Kidney glomerular epithelial cell (primary cell): ENCODE results near the gene CLDN5.
"Not testable (repeated sequence)": the region's sequence is repeated elsewhere in the genome, so short reads cannot be mapped to it uniquely, and the experiment has no call there.

ENCODE experiments used
- DNase-seq: peaks from one replicate; lab custom pipeline; 2025; lab: John Stamatoyannopoulos, UW

Gene CLDN5

GRCh38 chr22:19524170-19525115 lies at the start of gene CLDN5:
CLDN5 (minus strand) TSS chr22:19524410; CDS start chr22:19524255, 155 bp downstream.
- DNase-seq = no peak

DNA sequence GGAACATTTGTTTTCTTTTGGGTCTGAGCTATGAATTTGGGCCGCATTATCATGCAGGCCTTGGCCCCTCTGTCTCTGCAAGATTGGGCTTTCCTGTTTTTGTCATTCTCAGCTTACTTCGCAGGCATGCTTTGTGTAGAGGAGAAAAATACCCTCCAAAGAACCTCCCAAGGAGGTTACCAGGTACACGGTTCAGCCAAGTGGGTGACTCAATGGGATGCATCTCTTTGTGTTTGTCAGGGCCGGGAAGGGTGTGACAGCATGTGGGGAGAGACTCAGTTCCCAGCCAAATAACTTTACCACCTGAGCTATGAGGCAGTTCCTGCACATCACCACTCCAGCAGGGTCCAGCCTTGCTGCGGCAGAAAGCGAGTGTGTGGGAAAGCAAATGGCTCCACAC lies 47.8 kb upstream of the CLDN5 start:
- DNase-seq = no peak

GRCh38 chr22:19571207-19571795 lies 47.1 kb upstream of the CLDN5 start:
- DNase-seq = no peak

GRCh38 chr22:19569976-19570375 lies 45.8 kb upstream of the CLDN5 start:
- DNase-seq = no peak

DNA sequence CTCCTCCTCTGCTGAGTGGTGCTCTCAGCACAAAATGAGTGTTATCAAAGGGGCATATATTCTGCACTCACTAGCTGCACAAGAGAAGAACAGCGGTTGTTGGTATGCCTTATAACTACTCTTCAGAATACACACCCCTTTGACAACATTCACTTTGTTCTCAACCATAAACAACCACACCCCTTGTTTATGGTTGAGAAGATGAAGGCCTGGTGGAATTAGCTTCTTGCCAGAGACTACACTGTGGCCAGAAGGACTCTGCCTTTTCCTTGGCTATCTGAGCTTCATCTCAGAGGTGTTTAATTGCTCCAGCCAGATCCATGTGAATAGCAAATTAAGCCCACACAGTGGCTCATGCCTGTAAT lies 45.0 kb upstream of the CLDN5 start:
- no peak for DNase-seq

- peak; percentile 82 for DNase-seq
These were observed 44.4 kb upstream of the CLDN5 start for GRCh38 chr22:19568337-19569275.

GRCh38 chr22:19567157-19568009 lies 43.2 kb upstream of the CLDN5 start:
- DNase-seq = no peak

DNA sequence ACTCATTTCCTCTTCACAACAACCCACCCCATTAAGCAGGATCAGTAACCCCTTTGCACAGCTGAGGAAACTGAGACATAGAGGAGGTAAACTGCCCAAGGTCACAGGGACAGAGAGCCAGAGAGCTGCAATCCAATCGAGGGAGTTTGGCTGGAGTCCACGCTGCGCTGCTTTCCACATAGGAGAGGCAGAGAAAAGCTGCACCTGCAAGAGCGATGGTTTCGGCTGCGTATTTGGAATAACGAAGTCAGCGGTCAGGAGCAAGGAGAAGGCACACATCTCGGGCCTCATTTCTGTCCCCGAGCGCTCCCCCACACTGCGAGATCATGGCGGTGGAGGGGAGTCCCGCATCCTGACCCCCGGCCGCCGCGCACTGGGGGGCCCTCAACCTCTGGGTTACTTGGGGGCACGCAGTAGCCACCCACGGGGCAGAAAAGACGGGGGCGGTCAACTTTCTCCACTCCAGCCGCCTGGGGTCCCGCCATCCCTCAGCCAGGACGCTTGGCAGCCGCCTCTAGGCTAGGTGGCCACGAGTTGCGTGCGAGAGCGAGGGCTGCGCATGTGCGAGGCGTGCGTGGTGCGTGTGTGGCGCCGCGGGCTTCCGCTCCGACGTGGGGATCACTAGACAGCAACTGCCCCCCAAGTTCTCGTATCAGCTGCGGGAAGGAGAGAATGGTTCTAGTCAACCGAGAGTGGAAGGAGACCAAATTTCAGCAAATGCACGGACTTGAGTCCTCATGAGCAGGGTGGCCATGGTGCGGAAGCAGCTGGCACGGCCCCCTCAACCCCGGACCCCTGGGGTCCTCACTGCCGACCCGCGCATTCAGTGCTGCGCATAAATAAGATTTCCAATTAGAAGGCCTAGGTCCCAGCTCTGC lies 42.3 kb upstream of the CLDN5 start:
- DNase-seq = no peak

DNA sequence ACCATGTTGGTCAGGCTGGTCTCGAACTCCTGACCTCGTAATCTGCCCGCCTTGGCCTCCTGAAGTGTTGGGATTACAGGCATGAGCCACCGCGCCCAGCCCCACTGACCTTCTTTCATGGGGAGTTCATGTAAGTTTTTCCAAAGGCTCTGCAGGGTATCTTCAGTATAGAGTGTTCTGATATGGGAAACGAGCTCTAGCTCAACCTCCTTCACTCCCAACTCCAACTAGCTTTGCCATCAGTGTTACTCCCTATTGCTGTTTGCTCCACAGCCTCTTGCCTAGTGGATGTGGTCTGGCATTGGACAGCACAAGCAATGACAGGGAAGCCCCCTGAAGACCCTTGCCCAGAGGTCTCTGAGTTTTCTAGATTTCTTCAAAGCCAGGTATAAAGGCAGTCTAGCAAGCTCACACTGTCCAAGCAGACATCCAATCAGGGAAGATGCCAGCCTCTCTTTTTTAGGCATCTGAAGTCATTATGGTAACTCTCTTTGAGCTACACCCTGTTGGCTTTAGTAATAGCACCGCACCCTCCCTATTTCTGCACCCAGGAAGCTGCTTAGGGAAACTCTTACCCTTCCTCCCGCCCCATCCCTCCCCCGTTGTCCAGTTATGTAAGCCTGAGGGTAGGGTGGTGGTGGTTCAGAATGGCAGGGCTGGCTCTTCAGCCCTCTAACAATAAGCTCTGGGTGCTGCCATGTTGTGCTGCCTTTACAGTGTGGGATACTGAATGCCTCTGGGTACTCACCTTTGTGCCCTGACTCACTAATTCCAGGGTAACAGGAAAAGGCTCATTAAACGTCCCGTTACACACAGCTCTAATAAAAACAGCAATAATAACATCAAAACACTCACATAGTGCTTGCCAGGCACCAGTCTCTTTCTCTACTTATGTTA lies 41.4 kb upstream of the CLDN5 start:
- DNase-seq = peak; percentile 32

DNA sequence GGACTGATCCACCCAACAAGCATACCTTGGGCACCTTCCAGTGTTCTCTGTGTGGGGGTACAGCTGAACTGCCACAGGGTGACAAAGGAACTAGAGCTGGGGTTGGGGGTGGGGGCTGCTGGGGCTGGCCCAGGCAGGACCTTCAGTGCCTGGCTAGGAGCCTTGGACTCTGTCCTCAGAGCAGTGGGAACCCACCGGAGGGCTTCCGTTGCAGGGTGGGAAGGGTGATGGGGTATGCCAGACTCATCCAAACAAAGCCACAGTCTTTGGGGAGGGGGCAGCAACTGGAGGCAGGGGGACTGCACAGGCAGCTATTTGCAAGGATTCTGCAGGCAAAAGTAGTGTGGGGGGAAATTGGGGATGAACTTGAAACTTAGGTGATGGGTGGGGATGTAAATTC lies 35.7 kb upstream of the CLDN5 start:
- DNase-seq = no peak

DNA sequence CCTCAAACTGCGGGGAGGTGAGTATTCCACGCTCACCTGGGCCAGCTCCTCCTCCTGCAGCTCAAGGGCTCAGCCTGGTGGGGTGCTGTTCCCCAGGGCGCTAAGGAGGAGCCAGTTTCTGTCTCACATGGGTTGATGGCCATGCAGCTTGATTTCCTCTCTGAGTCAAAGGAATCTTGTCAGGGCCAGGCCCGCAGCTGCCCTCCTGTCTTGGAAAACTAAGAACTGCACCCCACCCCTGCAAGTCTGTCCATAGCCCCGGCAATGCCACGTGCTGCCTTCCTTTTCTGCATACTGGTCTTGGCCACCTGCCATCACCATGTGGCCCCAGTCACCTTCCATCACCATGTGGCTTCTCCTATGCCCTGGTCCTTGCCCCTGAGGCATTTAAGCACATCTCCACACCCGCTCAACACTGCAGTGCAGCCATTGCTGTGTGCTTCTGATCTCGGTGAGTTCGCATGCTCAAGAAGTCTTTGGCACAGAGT lies 35.2 kb upstream of the CLDN5 start:
- no peak for DNase-seq

DNA sequence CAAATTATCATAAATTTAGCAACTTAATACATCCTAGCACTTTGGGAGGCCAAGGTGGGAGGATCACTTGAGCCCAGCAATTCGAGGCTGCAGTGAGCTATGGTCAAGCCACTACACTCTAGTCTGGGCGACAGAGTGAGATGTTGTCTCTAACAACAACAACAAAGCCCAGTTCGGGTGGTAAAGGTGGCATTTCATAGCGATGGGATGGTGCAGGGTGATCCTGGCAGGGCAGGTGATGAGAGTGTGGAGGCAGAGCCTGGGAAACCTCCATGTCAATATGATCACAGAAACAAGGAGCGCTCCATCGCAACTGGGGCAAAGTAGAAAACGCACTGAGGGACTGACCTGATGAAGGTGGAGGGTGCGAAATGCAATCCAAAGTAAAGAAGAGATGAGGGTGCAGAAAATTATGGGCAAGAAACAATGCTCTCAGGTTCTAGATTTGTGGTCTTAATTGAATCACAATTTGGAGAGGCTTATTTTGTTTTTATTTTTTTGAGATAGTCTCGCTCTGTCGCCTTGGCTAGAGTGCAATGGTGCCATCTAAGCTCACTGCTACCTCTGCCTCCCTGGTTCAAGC lies 32.8 kb upstream of the CLDN5 start:
- no peak for DNase-seq

DNA sequence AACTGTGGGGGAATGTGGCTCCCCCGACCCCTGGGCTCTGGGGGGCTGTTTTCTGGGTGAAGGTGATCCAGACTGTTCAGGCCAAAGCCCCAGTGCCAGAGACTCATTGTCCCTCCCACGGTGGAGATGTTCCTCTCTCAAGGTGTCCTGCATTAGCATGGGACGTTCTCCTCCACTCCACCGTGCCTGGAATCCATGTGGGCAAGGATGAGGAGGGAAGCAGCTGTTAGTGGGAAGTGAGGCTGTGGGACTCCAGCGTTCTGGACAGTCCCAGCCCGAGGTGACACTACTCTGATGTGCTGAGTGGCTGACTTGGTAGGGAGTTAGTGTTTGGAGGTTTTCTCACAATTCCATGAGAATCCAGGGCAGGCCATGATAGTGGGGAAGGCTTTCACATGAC lies 31.4 kb upstream of the CLDN5 start:
- no peak for DNase-seq

DNA sequence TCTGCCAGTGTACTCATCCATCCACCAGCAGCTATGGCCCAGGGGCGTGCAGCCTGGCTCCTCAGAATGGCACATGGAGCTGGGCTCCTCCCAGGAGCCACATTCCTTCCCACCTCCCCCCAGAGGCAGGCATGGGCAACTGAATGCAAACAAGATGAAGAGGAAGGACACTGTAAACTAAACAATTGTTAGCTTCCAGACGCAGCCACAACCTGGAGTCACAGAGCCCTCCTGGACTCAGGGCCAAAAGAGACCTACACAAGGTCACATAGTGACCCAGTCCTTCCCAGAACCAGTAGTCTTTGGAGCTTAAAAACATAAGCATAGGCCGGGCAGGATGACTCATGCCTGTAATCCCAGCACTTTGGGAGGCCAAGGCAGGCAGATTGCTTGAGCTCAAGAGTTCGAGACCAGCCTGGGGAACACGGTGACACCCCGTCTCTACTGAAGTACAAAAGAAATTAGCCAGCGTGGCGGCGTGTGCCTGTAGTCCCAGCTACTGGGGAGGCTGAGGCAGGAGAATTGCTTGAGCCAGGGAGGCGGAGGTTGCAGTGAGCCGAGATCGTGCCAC lies 30.7 kb upstream of the CLDN5 start:
- DNase-seq = no peak

DNA sequence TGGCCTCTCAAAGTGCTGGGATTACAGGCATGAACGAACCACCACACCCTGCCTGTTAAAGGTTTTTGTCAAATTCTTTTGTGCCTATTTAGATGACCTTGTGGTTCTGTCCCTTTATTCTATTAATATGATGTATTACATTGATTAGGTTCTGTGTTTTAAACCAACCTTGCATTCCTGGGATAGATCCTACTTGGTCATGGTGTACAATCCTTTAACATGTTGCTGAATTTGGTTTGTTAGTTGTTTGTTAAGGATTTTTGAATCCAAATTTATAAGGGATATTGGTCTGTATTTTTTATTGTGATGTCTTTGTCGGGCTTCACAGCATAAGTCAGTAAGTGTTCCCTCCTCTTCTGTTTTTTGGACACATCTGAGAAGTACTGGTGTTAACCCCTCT lies 29.0 kb upstream of the CLDN5 start:
- no peak for DNase-seq

DNA sequence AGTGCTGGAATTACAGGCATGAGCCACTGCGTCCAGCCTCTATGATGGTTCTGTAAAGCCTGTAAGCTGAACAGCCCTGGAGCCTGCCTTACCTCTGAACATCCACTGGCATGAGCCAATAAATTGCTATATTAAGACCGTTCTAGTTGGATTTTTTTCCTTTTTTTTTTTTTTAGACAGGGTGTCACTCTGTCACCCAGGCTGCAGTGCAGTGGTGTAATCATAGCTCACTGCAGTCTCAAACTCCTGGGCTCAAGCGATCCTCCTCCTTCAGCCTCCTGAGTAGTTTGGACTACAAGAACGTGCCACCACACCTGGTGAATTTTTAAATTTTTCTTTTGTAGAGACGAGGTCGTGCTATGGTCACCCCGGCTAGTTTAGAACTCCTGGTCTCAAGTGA lies 26.2 kb upstream of the CLDN5 start:
- DNase-seq = no peak

- no peak for DNase-seq
These were observed 25.2 kb upstream of the CLDN5 start for GRCh38 chr22:19549428-19549827.

DNA sequence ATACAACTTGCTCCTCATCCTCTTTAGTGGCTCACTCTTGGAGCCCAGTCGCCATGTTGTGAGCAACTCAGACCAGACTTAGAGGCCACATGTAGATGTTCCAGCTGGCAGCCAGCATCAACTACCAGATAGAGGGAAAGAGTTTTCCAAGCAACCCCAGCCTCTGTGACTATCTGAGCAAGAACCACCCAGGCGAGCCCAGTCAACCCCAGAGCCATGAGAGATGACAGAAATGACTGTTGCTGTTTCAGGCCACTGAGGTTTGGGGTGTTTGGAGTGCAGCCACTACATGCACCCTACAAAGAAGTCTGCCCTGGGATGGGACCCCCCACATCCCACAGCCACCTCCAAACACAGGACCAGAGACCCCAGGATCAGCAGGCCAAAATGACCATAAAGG lies 24.8 kb upstream of the CLDN5 start:
- no peak for DNase-seq

- DNase-seq = not testable (repeated sequence)
These were observed 24.2 kb upstream of the CLDN5 start for GRCh38 chr22:19548427-19548826.
